PFSK-1 (cell line): ENCODE measurements around the gene FNBP1.

Source experiments
- FOXP2 ChIP-seq: optimal IDR thresholded peaks from 2 replicates; pipeline ENCODE3; 2011; ENCODE audit warnings: borderline replicate concordance, control low read depth, inconsistent platforms; ENCODE audit not compliant: insufficient read depth; ENCODE audit errors: extremely low read length, extremely low read depth
- POLR2AphosphoS5 ChIP-seq: IDR thresholded peaks from 2 replicates; pipeline ENCODE4 v1.6.1; 2012; ENCODE audit warnings: low read depth, mild to moderate bottlenecking, control low read depth, low read length, moderate library complexity
- SIN3A ChIP-seq: IDR thresholded peaks from 2 replicates; pipeline ENCODE4 v1.6.1; 2012; ENCODE audit warnings: mild to moderate bottlenecking, low read length, moderate library complexity, borderline replicate concordance; ENCODE audit not compliant: insufficient read depth
- TAF1 ChIP-seq: IDR thresholded peaks from 2 replicates; pipeline ENCODE4 v1.6.1; 2012; ENCODE audit warnings: low read length, control low read depth, borderline replicate concordance; ENCODE audit not compliant: insufficient read depth
- TF ChIP-seq, protein P1 (sequence below), 2 experiments: IDR thresholded peaks; 2 replicates each; pipeline versions ENCODE4 v1.6.1 to v1.8.0; 2011 to 2012; ENCODE audit warnings: low read depth in 2 of 2, low read length in 2 of 2, control low read depth in 1 of 2, inconsistent platforms in 1 of 2, mild to moderate bottlenecking in 1 of 2, moderate library complexity in 1 of 2; ENCODE audit not compliant: insufficient read depth in 1 of 2

Gene FNBP1

GRCh38 chr9:129994882-129995281, 48.1 kb downstream of the FNBP1 start:
- TF ChIP-seq, protein P1, sequence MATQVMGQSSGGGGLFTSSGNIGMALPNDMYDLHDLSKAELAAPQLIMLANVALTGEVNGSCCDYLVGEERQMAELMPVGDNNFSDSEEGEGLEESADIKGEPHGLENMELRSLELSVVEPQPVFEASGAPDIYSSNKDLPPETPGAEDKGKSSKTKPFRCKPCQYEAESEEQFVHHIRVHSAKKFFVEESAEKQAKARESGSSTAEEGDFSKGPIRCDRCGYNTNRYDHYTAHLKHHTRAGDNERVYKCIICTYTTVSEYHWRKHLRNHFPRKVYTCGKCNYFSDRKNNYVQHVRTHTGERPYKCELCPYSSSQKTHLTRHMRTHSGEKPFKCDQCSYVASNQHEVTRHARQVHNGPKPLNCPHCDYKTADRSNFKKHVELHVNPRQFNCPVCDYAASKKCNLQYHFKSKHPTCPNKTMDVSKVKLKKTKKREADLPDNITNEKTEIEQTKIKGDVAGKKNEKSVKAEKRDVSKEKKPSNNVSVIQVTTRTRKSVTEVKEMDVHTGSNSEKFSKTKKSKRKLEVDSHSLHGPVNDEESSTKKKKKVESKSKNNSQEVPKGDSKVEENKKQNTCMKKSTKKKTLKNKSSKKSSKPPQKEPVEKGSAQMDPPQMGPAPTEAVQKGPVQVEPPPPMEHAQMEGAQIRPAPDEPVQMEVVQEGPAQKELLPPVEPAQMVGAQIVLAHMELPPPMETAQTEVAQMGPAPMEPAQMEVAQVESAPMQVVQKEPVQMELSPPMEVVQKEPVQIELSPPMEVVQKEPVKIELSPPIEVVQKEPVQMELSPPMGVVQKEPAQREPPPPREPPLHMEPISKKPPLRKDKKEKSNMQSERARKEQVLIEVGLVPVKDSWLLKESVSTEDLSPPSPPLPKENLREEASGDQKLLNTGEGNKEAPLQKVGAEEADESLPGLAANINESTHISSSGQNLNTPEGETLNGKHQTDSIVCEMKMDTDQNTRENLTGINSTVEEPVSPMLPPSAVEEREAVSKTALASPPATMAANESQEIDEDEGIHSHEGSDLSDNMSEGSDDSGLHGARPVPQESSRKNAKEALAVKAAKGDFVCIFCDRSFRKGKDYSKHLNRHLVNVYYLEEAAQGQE (IDR thresholded peaks at IDR 0.05; ENCODE audit: insufficient read depth in 1 of 2, low read depth in 2 of 2, low read length in 2 of 2) = no peak
- TF ChIP-seq POLR2AphosphoS5 (no peak), SIN3A (no peak), TAF1 (no peak), FOXP2 (no peak)

DNA sequence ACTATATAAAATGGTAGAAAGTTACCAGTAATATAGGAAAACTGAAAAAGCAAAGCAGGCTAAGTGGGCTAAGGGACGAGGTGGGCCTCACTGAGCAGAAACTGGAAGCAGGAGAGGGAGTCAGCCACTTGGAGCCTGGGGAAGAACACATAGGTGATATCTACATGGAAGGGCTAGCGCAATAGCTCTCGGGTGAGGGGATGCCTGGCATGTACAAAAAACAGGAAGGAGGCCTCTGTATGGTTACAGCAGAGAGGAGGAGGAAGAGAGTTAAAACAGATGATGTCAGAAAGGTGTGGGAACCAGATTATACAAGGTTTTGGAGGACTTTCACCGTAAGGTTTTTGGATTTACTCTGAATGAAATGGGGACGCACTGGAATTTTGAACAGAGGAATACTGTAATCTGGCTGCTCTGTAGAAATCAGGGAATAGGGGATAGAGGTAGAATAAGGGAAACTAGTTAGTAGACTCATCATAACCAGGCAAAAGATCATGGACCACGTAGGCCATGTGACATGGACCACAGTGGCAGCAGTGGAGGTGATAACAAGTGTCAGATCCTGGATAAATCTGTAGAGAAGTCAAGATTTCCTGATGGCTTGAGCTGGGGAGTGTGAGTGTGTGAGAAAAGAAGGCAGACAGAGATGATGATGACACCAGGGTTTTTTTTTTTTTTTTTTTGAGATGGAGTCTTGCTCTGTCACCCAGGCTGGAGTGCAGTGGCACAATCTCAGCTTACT, 52.5 kb downstream of the FNBP1 start:
- TF ChIP-seq, protein P1 (IDR thresholded peaks at IDR 0.05; ENCODE audit: insufficient read depth in 1 of 2, low read depth in 2 of 2, low read length in 2 of 2) = no peak
- TF ChIP-seq POLR2AphosphoS5 = no peak
- no peak for TF ChIP-seq SIN3A
- TF ChIP-seq FOXP2 = no peak

GRCh38 chr9:129989740-129990139, 53.2 kb downstream of the FNBP1 start:
- TF ChIP-seq, protein P1 (IDR thresholded peaks at IDR 0.05; ENCODE audit: insufficient read depth in 1 of 2, low read depth in 2 of 2, low read length in 2 of 2) = no peak
- TF ChIP-seq SIN3A (no peak), POLR2AphosphoS5 (no peak), FOXP2 (no peak), TAF1 (no peak)

- TF ChIP-seq SIN3A (no peak), POLR2AphosphoS5 (no peak), FOXP2 (no peak), TAF1 (no peak)
- TF ChIP-seq, protein P1 (IDR thresholded peaks at IDR 0.05; ENCODE audit: insufficient read depth in 1 of 2, low read depth in 2 of 2, low read length in 2 of 2) = no peak
Observed at GRCh38 chr9:129989362-129989708, 53.7 kb downstream of the FNBP1 start.
